Gastroesophageal sphincter (tissue), 4 donors: ENCODE measurements around the gene FAM219A. TPM values are rescaled to one million over a fixed set of nuclear protein-coding genes. Genes with fewer than 3 reads are reported as not detected.
A peak's percentile ranks its signal among the peaks of the same experiment; 100 is the strongest.

Experiments used
- ATAC-seq: fragments of 150-250 bp; one replicate; pipeline ENCODE4 v1.9.1; 2016; ENCODE audit warnings: mild to moderate bottlenecking, moderate library complexity
- H3K27ac ChIP-seq, 4 donors: fragments of 200-600 bp; sonication (generic) in 3 of 4; 1 replicate in 3 of 4; 2 replicates in 1 of 4; pipeline ENCODE4 v1.5.1; 2016 to 2019
- H3K27me3 ChIP-seq: fragments of 200-600 bp; sonication (generic); one replicate; pipeline ENCODE4 v1.5.1; 2019
- H3K36me3 ChIP-seq, 2 donors: fragments of 200-600 bp; sonication (generic); one replicate each; pipeline ENCODE4 v1.5.1; 2019; ENCODE audit warnings: control low read depth in 1 of 2
- H3K4me1 ChIP-seq, 3 donors: fragments of 200-600 bp; sonication (generic); 1 replicate in 2 of 3; 2 replicates in 1 of 3; pipeline ENCODE4 v1.5.1; 2016 to 2019; ENCODE audit warnings: control low read depth in 2 of 3
- H3K4me3 ChIP-seq, 2 donors: fragments of 200-600 bp; sonication (generic); one replicate each; pipeline ENCODE4 v1.5.1; 2019; ENCODE audit warnings: mild to moderate bottlenecking in 1 of 2, moderate library complexity in 1 of 2
- H3K9me3 ChIP-seq, 3 donors: fragments of 200-600 bp; sonication (generic); one replicate each; pipeline ENCODE4 v1.5.1; 2017 to 2019; ENCODE audit warnings: control low read depth in 2 of 3
- CTCF ChIP-seq, 4 experiments: fragments of 200-600 bp in 2 of 4; fragments of 450-650 bp in 2 of 4; sonication (generic) in 1 of 4; IDR thresholded peaks; one replicate each; pipeline ENCODE4 v1.5.1; 2017 to 2019; ENCODE audit warnings: antibody characterized with exemption in 4 of 4, mild to moderate bottlenecking in 2 of 4, moderate library complexity in 2 of 4
- EP300 ChIP-seq: sonication (generic); formaldehyde crosslinking; IDR thresholded peaks from one replicate; pipeline ENCODE4 v1.6.1; 2017; ENCODE audit warnings: antibody characterized with exemption, mild to moderate bottlenecking
- POLR2A ChIP-seq, 2 donors: fragments of 450-650 bp; IDR thresholded peaks; one replicate each; pipeline ENCODE4 v1.6.1; 2017; ENCODE audit warnings: antibody characterized with exemption in 2 of 2, mild to moderate bottlenecking in 2 of 2, moderate library complexity in 1 of 2
- POLR2AphosphoS5 ChIP-seq: sonication (generic); formaldehyde crosslinking; IDR thresholded peaks from one replicate; pipeline ENCODE4 v1.6.1; 2017; ENCODE audit warnings: antibody characterized with exemption
- WGBS, 2 donors: methylation state at CpG; one replicate each; pipeline ENCODE4 v1.1.5; 2018; ENCODE audit warnings: low coverage in 1 of 2; 5-methylcytosine and 5-hydroxymethylcytosine counted together
- total RNA-seq, 4 donors: library from RNA; depleted of rRNA; stranded (reverse); fragments of >200 nt; gene quantifications; one replicate each; pipeline ENCODE4 v1.1.0, GENCODE V29; 2016

Gene FAM219A
- total RNA-seq, 4 donors from 2014 or later: 11.2 to 18.4 (median 13.4) TPM

GRCh38 chr9:34384368-34385165 lies 73.8 kb downstream of the FAM219A start:
- H3K9me3 ChIP-seq: no peaks in the 10 kb centered on the region
- no peak overlapping the region for H3K4me3 ChIP-seq
- peaks cover 0 to 27% (median 17%) of the 10 kb centered on the region in 3 donors for H3K4me1 ChIP-seq
- no peak for ATAC-seq
- WGBS, 2 donors: 72 to 78% methylated on average over 5 to 7 of the region's 7 CpGs
- TF ChIP-seq POLR2AphosphoS5 (no peak), EP300 (no peak), CTCF (IDR thresholded peaks at IDR 0.05) (no peak), POLR2A (IDR thresholded peaks at IDR 0.05) (no peak)
- H3K27me3 ChIP-seq: no peaks in the 10 kb centered on the region
- no peaks in the 10 kb centered on the region for H3K36me3 ChIP-seq
- no peak overlapping the region for H3K27ac ChIP-seq

- Histone ChIP-seq H3K4me3 (no peak overlapping the region), H3K27ac (no peak overlapping the region), H3K9me3 (no peaks in the 10 kb centered on the region), H3K36me3 (no peaks in the 10 kb centered on the region), H3K4me1 (peaks cover 0 to 34% (median 21%) of the 10 kb centered on the region in 3 donors), H3K27me3 (no peaks in the 10 kb centered on the region)
- TF ChIP-seq EP300: no peak
- WGBS, 2 donors: 77 to 83% methylated on average over 4 of the region's 4 CpGs
- no peak for ATAC-seq
Measured at GRCh38 chr9:34383904-34384303, 74.5 kb downstream of the FAM219A start.

- no peaks in the 10 kb centered on the region for H3K9me3 ChIP-seq
- 84 to 100% methylated on average over 1 to 2 of the region's 3 CpGs for WGBS, 2 donors
Measured at GRCh38 chr9:34382879-34383278, 75.5 kb downstream of the FAM219A start.

GRCh38 chr9:34382054-34382453 lies 76.3 kb downstream of the FAM219A start:
- TF ChIP-seq EP300: no peak
- TF ChIP-seq POLR2AphosphoS5: no peak
- TF ChIP-seq POLR2A (IDR thresholded peaks at IDR 0.05): no peak
- no peak for TF ChIP-seq CTCF (IDR thresholded peaks at IDR 0.05)
- no peak for ATAC-seq
- H3K36me3 ChIP-seq: no peaks in the 10 kb centered on the region
- 100% methylated on average over 2 of the region's 5 CpGs; no CpG with 5 or more reads in 1 of the 2 donors for whole genome bisulfite sequencing, 2 donors
- H3K4me1 ChIP-seq: peaks cover 0 to 43% (median 21%) of the 10 kb centered on the region in 3 donors
- no peaks in the 10 kb centered on the region for H3K27me3 ChIP-seq
- H3K27ac ChIP-seq: peak overlapping the region in 1 of 4 donors; percentile 88
- H3K9me3 ChIP-seq: no peaks in the 10 kb centered on the region
- H3K4me3 ChIP-seq: no peak overlapping the region

More at GRCh38 chr9:34382879-34383278, 75.5 kb downstream of the FAM219A start:
- TF ChIP-seq EP300: no peak
- TF ChIP-seq POLR2A (IDR thresholded peaks at IDR 0.05): no peak
- no peak for TF ChIP-seq POLR2AphosphoS5
- no peak for TF ChIP-seq CTCF (IDR thresholded peaks at IDR 0.05)
- Histone ChIP-seq H3K36me3 (no peaks in the 10 kb centered on the region), H3K27ac (no peak overlapping the region), H3K27me3 (no peaks in the 10 kb centered on the region), H3K4me1 (peaks cover 0 to 35% (median 21%) of the 10 kb centered on the region in 3 donors), H3K4me3 (no peak overlapping the region)
- no peak for ATAC-seq

GRCh38 chr9:34381323-34381722 lies 77.0 kb downstream of the FAM219A start:
- TF ChIP-seq EP300: no peak
- TF ChIP-seq POLR2A (IDR thresholded peaks at IDR 0.05): no peak
- TF ChIP-seq CTCF (IDR thresholded peaks at IDR 0.05): no peak
- TF ChIP-seq POLR2AphosphoS5: no peak
- Histone ChIP-seq H3K4me3 (peak overlapping the region; percentile 48 to 65), H3K4me1 (peaks cover 0 to 46% (median 21%) of the 10 kb centered on the region in 3 donors), H3K27me3 (no peaks in the 10 kb centered on the region), H3K27ac (peak overlapping the region; percentile 52 to 88 (median 76)), H3K9me3 (no peaks in the 10 kb centered on the region), H3K36me3 (no peaks in the 10 kb centered on the region)
- ATAC-seq: no peak
- WGBS, 2 donors: 28 to 46% methylated on average over 7 to 10 of the region's 17 CpGs
